K562 (cell line): Measurements from ENCODE around the gene ACSS1. TPM values are rescaled to one million over a fixed set of nuclear protein-coding genes. Genes with fewer than 3 reads are reported as not detected.

ENCODE experiments used
- CUX1 ChIP-seq: fragments of 200-800 bp; sonication (Bioruptor generic); IDR thresholded peaks from 2 replicates; pipeline ENCODE4 v1.6.1; 2016; ENCODE audit warnings: missing genetic modification characterization, missing compliant biosample characterization
- E2F4 ChIP-seq: sonication (generic); formaldehyde crosslinking; IDR thresholded peaks from 2 replicates; pipeline ENCODE4 v1.8.0; 2022; ENCODE audit warnings: mild to moderate bottlenecking, low read depth, missing genetic modification reagents
- FOXO4 ChIP-seq: fragments of 450-650 bp; formaldehyde crosslinking; IDR thresholded peaks from 2 replicates; pipeline ENCODE4 v1.4.0; 2020; ENCODE audit warnings: mild to moderate bottlenecking, moderate library complexity
- HDAC3 ChIP-seq: fragments of 450-650 bp; IDR thresholded peaks from 2 replicates; pipeline ENCODE4 v1.6.1; 2018; ENCODE audit warnings: borderline replicate concordance, mild to moderate bottlenecking, moderate library complexity; ENCODE audit not compliant: partially characterized antibody
- HMGN3 ChIP-seq: IDR thresholded peaks from 2 replicates; pipeline ENCODE4 v1.6.1; 2011; ENCODE audit warnings: borderline replicate concordance, low read depth, mild to moderate bottlenecking, mixed read lengths, low read length; ENCODE audit not compliant: insufficient read length; ENCODE audit errors: extremely low read depth
- RAD21 ChIP-seq, 2 experiments: fragments of 250-450 bp in 1 of 2; fragments of 450-650 bp in 1 of 2; sonication (Bioruptor Pico) in 1 of 2; formaldehyde crosslinking in 1 of 2; IDR thresholded peaks in 1 of 2; conservative IDR thresholded peaks in 1 of 2; 2 replicates each; pipeline versions ENCODE4 v1.4.0 to v1.8.0; 2020 to 2022; ENCODE audit warnings: mild to moderate bottlenecking in 2 of 2, moderate library complexity in 1 of 2
- SNAPC5 ChIP-seq: fragments of 250-450 bp; sonication (Bioruptor Pico); IDR thresholded peaks from 2 replicates; pipeline ENCODE4 v1.8.0; 2021; ENCODE audit warnings: moderate library complexity, mild to moderate bottlenecking, inconsistent platforms
- TBL1XR1 ChIP-seq, 2 experiments: IDR thresholded peaks; 2 replicates each; pipeline ENCODE4 v1.6.1; 2012; ENCODE audit warnings: improper control_type of control experiment in 2 of 2, low read length in 2 of 2, mild to moderate bottlenecking in 1 of 2
- WHSC1 ChIP-seq: IDR thresholded peaks from one replicate; pipeline ENCODE4 v1.6.1; 2012; ENCODE audit warnings: low read length, control low read depth, inconsistent platforms
- ZBED1 ChIP-seq: IDR thresholded peaks from 2 replicates; pipeline ENCODE4 v1.6.1; 2014
- ZNF586 ChIP-seq: fragments of 450-650 bp; formaldehyde crosslinking; conservative IDR thresholded peaks from 2 replicates; pipeline ENCODE4 v1.4.0; 2020; ENCODE audit warnings: mild to moderate bottlenecking, moderate library complexity
- ZNF609 ChIP-seq: sonication (generic); formaldehyde crosslinking; IDR thresholded peaks from 2 replicates; pipeline ENCODE4 v1.8.1; 2023; ENCODE audit warnings: missing genetic modification reagents, mild to moderate bottlenecking, borderline replicate concordance
- polyA plus RNA-seq, 8 experiments: library from polyadenylated mRNA; depleted of rRNA in 4 of 8; stranded (reverse) in 5 of 8; unstranded in 3 of 8; fragments of >200 nt; fragmentation: Nextera tagmentation in 2 of 8; fragmentation: Illumina TruSeq in 1 of 8; extraction: Ambion mirVana in 2 of 8; extraction: Trizol in 1 of 8; gene quantifications; 2 replicates each; pipeline versions ENCODE4 v1.2.1 to v1.2.3, GENCODE V29; 2011 to 2014; ENCODE audit warnings: inconsistent platforms in 1 of 8, missing spikeins in 1 of 8
- total RNA-seq, 7 experiments: library from RNA; depleted of rRNA in 6 of 7; stranded (reverse); fragments of >200 nt in 6 of 7; fragmentation: Illumina TruSeq in 2 of 7; extraction: Trizol in 2 of 7; gene quantifications; 2 replicates each; pipeline versions ENCODE4 v1.2.1 to v1.2.3, GENCODE V29; 2011 to 2021; ENCODE audit warnings: low replicate concordance in 1 of 7

Gene ACSS1
- total and polyA plus RNA-seq, 9 of the 15 experiments (the other 6 are each of a cell fraction or from before 2014, with no cell fraction given), result 0.07 to 2.1 (median 0.27) TPM; not detected in 3

GRCh38 chr20:24994470-24995368 lies 63.2 kb downstream of the ACSS1 start (continued):
- TF ChIP-seq ZNF586 (CRISPR knock-in tag), result no peak
- no peak for TF ChIP-seq ZNF609 (CRISPR knock-in tag)
- TF ChIP-seq E2F4 (CRISPR knock-in tag), result no peak
- peak; percentile 83 to 86 for TF ChIP-seq RAD21 (CRISPR knock-in tag; conservative IDR thresholded peaks at IDR 0.05 in 1 of 2, IDR thresholded peaks at IDR 0.05 in 1 of 2)
- TF ChIP-seq ZBED1, result no peak
- no peak for TF ChIP-seq CUX1 (CRISPR knock-in tag)
- TF ChIP-seq FOXO4, result no peak
- TF ChIP-seq HDAC3, result no peak
- no peak for TF ChIP-seq WHSC1
- TF ChIP-seq SNAPC5 (CRISPR knock-in tag), result no peak
- no peak for TF ChIP-seq TBL1XR1 (IDR thresholded peaks at IDR 0.05; ENCODE audit: low read length in 2 of 2)
- no peak for TF ChIP-seq HMGN3
